GM12872 (cell line): ENCODE results near the gene NET1.

ENCODE experiments used
- TF ChIP-seq, protein P1 (sequence below): IDR thresholded peaks from 3 replicates; pipeline ENCODE4 v1.5.1; 2011; ENCODE audit warnings: low read depth, mild to moderate bottlenecking, low read length, moderate library complexity; ENCODE audit not compliant: insufficient read depth

NET1 gene

GRCh38 chr10:5456563-5456962 lies 44.2 kb downstream of the NET1 start:
- TF ChIP-seq, protein P1, sequence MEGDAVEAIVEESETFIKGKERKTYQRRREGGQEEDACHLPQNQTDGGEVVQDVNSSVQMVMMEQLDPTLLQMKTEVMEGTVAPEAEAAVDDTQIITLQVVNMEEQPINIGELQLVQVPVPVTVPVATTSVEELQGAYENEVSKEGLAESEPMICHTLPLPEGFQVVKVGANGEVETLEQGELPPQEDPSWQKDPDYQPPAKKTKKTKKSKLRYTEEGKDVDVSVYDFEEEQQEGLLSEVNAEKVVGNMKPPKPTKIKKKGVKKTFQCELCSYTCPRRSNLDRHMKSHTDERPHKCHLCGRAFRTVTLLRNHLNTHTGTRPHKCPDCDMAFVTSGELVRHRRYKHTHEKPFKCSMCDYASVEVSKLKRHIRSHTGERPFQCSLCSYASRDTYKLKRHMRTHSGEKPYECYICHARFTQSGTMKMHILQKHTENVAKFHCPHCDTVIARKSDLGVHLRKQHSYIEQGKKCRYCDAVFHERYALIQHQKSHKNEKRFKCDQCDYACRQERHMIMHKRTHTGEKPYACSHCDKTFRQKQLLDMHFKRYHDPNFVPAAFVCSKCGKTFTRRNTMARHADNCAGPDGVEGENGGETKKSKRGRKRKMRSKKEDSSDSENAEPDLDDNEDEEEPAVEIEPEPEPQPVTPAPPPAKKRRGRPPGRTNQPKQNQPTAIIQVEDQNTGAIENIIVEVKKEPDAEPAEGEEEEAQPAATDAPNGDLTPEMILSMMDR = no peak

DNA sequence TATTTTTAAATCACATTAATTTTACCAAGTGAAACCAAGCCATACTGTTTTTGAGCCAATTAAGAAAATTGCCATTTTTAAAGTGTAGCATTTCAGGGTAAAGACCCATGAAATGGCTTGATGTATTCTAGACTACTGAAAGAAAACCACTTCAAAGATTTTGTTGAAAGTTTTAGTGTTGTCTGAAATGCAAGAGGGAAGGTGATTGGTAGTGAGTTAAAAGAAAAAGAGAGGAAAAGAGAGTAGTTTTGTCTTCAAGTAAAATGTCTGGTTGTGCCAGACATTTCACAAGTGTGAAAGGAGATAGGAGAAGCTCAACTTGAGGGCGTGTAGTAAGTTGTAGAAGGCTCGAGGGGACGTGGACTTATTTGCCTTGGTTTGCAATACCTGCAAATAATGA lies 45.4 kb downstream of the NET1 start:
- TF ChIP-seq, protein P1 = no peak

GRCh38 chr10:5458425-5458824 lies 46.1 kb downstream of the NET1 start:
- TF ChIP-seq, protein P1 = no peak

DNA sequence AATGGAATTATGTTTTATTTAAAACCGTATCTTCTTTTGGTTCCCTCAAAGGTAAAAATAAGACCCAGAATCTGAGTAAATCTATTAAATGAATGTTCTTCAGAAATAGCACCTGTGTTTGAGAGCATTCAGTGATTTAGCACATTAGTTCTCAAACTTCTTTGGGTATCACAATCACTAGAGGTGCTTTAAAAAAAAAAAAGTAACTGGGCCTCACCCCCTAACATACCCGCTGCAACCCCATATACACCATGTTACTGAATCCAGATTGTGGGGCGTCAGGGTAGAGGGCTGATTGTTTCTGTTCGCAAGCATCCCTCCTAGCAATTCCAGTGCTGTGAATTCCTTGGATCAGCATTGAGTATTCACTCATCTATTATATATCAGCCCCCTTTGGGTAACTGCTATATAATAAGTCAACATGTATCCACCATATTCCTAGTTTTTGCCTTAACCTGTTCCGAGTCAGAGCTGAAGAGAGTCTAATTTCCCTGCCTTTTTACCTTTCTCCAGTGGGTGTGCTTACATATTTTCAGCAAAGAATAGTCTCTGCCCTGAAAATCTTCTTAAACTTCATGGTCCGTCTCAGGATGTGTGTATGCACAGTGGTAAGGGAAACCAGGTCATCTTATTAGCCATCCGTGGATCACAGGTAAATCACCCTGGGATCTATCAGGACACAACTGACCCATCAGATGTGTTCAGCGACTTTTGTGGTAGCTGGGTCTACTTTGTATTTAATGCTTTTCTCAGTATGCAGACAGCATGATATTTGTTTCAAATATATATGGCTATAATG lies 46.8 kb downstream of the NET1 start:
- TF ChIP-seq, protein P1 = no peak

GRCh38 chr10:5460468-5461202 lies 48.3 kb downstream of the NET1 start:
- TF ChIP-seq, protein P1 = no peak

GRCh38 chr10:5461203-5461588 lies 48.8 kb downstream of the NET1 start:
- TF ChIP-seq, protein P1 = no peak

DNA sequence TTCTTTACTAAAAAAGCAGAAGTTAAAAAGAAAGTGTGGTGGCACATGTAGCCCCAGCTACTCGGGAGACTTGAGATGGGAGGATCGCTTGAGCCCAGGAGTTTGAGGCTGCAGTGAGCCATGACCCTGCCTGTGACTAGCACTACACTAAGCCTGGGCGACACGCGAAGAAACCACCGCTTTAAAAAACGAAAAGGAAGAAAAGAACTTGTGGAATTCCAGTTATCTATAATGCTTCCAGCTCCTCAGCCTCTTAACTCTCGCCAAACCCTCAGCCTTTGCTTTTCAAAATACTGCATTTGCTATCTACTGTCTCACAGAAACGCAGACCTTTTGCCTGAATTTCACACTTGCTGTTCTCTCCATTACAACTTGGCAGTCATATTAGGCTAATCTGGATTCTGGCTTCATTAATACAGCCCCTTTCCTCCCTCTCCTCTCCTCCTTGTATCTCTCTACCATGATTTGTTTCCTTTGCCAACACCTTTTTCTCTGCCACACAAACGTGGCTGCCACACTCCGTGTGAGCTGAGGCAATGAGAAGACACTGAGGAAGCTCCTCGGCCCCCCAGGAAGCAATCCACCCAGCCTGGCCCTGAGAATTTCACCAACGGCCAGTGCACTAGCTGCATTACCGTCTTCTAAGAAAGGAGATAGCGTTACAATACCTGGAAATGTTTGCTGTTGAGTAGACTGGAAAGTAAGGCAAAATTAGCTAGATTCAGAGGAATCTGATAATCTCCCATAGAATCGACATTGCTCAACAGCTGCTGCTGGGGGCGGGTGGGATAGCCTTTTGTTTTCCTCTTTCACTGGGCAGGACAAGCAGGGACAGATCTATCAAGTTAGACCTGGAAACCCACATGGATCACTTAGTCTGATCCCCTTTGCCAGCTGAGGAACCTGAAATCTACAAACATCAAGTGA lies 49.8 kb downstream of the NET1 start:
- TF ChIP-seq, protein P1 = no peak
